Lung (tissue), 12 donors: ENCODE results near the gene ALG14. TPM values are rescaled to one million over a fixed set of nuclear protein-coding genes. Genes with fewer than 3 reads are reported as not detected.

Experiments used
- ATAC-seq: fragments of 200-7000 bp; cut with Tn5 transposase; one replicate; pipeline ENCODE4 v1.9.1; 2020; ENCODE audit warnings: moderate number of reproducible peaks; ENCODE audit not compliant: insufficient read depth, low FRiP score
- DNase-seq, 3 donors: peaks; one replicate each; pipeline ENCODE4 v3.0.0-alpha.2; 2013 to 2017
- H3K27ac ChIP-seq, 2 donors: one replicate each; pipeline ENCODE4 v1.5.1; 2013; ENCODE audit warnings: mild to moderate bottlenecking in 2 of 2, moderate library complexity in 2 of 2, control low read depth in 1 of 2, inconsistent platforms in 1 of 2, low read depth in 1 of 2, low read length in 1 of 2
- H3K27me3 ChIP-seq, 3 donors: one replicate each; pipeline ENCODE4 v1.5.1; 2013; ENCODE audit warnings: low read length in 2 of 3; ENCODE audit not compliant: control insufficient read depth in 3 of 3, insufficient read depth in 3 of 3
- H3K36me3 ChIP-seq, 4 donors: one replicate each; pipeline ENCODE4 v1.5.1; 2013; ENCODE audit warnings: low read length in 4 of 4, mild to moderate bottlenecking in 1 of 4, moderate library complexity in 1 of 4; ENCODE audit not compliant: control insufficient read depth in 4 of 4, insufficient read depth in 4 of 4
- H3K4me1 ChIP-seq, 5 donors: one replicate each; pipeline ENCODE4 v1.5.1; 2013; ENCODE audit warnings: low read length in 5 of 5, mild to moderate bottlenecking in 2 of 5, moderate library complexity in 1 of 5; ENCODE audit not compliant: control insufficient read depth in 5 of 5, insufficient read depth in 5 of 5
- H3K4me3 ChIP-seq: one replicate; pipeline ENCODE4 v1.5.1; 2013; ENCODE audit warnings: mild to moderate bottlenecking, control low read depth, moderate library complexity
- H3K9ac ChIP-seq, 2 donors: one replicate each; pipeline ENCODE4 v1.5.1; 2013; ENCODE audit warnings: low read length in 2 of 2, control low read depth in 1 of 2; ENCODE audit not compliant: insufficient read depth in 1 of 2
- H3K9me3 ChIP-seq, 4 donors: one replicate each; pipeline ENCODE4 v1.5.1; 2013; ENCODE audit warnings: low read length in 3 of 4, mild to moderate bottlenecking in 1 of 4, moderate library complexity in 1 of 4; ENCODE audit not compliant: control insufficient read depth in 4 of 4, insufficient read depth in 3 of 4
- WGBS, 2 donors: extraction: QIAGEN DNeasy Blood & Tissue Kit; methylation state at CpG; one replicate each; pipeline ENCODE4 v1.1.7; 2013; 5-methylcytosine and 5-hydroxymethylcytosine counted together
- polyA plus RNA-seq, 2 donors: library from polyadenylated mRNA; stranded (reverse); fragments of 200-250 nt; gene quantifications; one replicate each; pipeline ENCODE4 v1.2.1, GENCODE V29; 2013
- total RNA-seq, 2 donors: library from RNA; depleted of rRNA in 1 of 2; stranded (reverse); fragments of >200 nt in 1 of 2; gene quantifications; one replicate each; pipeline ENCODE4 v1.2.1, GENCODE V29; 2014 to 2021
- TF ChIP-seq, protein P1 (sequence below): IDR thresholded peaks from 2 replicates; pipeline ENCODE4 v1.5.1; 2012; ENCODE audit warnings: mild to moderate bottlenecking; ENCODE audit errors: control extremely low read depth, extremely low read depth
- donor health status: control.
- donor health status: control.
- donor health status: Bipolar disorder and iron deficiency.
- donor health status: healthy.
- donor health status: DM: yes; HTN: yes; CAD: no.

The ALG14 gene
- total and polyA plus RNA-seq, 4 donors = 0.97 to 7.5 (median 1.6) TPM

DNA sequence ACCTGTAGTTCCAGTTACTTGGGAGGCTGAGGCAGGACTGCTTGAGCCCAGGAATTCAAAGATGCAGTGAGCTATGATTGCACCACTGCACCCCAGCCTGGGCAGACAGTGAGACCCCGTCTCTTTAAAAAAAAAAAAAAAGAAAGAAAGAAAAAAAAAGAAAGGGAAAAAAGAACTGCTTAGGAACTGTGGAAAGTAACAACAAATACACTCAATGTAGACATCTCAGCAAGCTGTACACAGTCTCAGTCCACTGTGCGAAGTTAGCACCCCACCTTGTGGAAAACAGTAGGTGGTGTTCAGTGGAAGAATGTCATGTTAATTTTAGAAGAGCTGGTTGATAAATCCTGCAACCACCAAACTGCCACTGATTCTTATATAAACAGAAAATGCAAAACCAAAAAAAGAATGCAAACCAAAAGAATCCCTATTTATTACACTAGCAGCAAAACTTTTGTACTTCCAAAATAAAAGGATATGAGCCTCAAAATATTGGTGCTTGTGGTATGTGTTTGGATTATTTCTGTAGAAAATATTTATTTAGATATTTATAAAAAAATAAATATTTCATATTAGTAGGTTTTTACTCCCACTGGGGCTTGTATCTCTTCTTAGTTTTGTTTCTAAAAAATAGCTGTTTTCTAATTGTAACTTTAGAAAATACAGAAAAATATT lies 31.1 kb downstream of the ALG14 start:
- WGBS, 2 donors = 22 to 27% methylated on average over 2 of the region's 2 CpGs
- H3K4me1 ChIP-seq = peaks cover 0 to 14% (median 4%) of the 10 kb centered on the region in 5 donors
- H3K4me3 ChIP-seq = no peak overlapping the region
- H3K36me3 ChIP-seq = no peaks in the 10 kb centered on the region
- no peak overlapping the region for H3K27ac ChIP-seq
- no peaks in the 10 kb centered on the region for H3K9me3 ChIP-seq
- ATAC-seq (peak; percentile 71), DNase-seq (peak; percentile 81 to 93 (median 91))
- TF ChIP-seq, protein P1, sequence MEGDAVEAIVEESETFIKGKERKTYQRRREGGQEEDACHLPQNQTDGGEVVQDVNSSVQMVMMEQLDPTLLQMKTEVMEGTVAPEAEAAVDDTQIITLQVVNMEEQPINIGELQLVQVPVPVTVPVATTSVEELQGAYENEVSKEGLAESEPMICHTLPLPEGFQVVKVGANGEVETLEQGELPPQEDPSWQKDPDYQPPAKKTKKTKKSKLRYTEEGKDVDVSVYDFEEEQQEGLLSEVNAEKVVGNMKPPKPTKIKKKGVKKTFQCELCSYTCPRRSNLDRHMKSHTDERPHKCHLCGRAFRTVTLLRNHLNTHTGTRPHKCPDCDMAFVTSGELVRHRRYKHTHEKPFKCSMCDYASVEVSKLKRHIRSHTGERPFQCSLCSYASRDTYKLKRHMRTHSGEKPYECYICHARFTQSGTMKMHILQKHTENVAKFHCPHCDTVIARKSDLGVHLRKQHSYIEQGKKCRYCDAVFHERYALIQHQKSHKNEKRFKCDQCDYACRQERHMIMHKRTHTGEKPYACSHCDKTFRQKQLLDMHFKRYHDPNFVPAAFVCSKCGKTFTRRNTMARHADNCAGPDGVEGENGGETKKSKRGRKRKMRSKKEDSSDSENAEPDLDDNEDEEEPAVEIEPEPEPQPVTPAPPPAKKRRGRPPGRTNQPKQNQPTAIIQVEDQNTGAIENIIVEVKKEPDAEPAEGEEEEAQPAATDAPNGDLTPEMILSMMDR = peak; percentile 63
- no peaks in the 10 kb centered on the region for H3K27me3 ChIP-seq
- no peak overlapping the region for H3K9ac ChIP-seq

DNA sequence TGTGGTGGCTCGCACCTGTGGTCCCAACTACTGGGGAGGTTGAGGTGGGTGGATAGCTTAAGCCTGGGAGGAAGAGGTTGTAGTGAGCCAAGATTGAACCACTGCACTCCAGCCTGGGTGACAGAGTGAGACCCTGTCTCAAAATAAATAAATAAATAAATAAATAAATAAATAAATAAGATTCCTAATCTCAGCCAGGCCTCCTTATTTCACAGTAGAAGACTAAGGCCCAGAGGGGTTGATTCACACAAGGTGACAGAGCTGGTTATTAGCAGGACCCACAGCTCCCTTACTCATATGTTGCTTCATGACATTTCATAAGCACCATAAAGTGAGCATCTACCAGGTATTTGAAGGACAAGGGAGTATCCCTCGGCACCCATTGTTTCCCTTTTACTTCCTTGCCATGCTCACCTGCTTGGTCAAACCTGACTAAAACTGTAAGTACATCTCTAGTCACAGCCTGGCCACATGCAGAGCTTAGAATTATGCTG lies 32.7 kb downstream of the ALG14 start:
- no peaks in the 10 kb centered on the region for H3K27me3 ChIP-seq
- no peaks in the 10 kb centered on the region for H3K36me3 ChIP-seq
- peaks cover 0 to 14% (median 4%) of the 10 kb centered on the region in 5 donors for H3K4me1 ChIP-seq
- no peak for ATAC-seq
- no peak for DNase-seq
- H3K27ac ChIP-seq = peak overlapping the region in 1 of 2 donors; percentile 10
- 90 to 96% methylated on average over 2 of the region's 2 CpGs for WGBS, 2 donors
- H3K4me3 ChIP-seq = no peak overlapping the region
- TF ChIP-seq, protein P1 = no peak
- H3K9ac ChIP-seq = no peak overlapping the region
- no peaks in the 10 kb centered on the region for H3K9me3 ChIP-seq

DNA sequence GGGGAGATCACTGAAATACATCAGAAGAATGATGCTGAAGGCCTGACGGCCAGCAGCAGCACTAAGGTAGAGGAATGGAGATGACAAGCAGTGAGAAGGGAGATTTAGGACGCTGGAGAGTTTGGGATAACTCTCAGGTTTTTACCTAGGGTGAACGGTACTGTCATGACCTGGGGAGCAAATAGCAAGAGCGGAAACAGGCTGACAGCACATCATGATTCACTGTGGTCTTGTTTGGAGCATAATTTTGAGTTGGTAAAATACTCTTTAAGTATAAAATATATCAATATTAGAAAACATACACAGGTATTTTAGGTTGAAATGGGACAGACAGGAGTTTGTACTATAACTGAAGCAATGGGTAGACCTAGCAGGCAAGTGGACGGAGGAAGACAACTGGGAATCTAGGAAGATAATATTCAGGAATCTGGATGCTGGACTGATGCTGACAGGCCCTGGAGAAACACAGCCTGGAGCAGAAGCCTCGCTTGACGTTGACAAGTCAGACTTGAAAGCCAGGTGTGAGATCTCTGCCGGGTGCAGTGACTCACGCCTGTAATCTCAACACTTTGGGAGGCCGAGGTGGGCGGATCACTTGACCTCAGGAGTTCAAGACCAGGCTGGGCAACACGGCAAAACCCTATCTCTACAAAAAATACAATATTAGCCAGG lies 33.3 kb downstream of the ALG14 start:
- no peak overlapping the region for H3K4me3 ChIP-seq
- ATAC-seq (no peak), DNase-seq (no peak)
- H3K4me1 ChIP-seq = peaks cover 0 to 14% (median 4%) of the 10 kb centered on the region in 5 donors
- H3K9me3 ChIP-seq = no peaks in the 10 kb centered on the region
- TF ChIP-seq, protein P1 = no peak
- WGBS, 2 donors = 85 to 94% methylated on average over 12 of the region's 12 CpGs
- H3K9ac ChIP-seq = no peak overlapping the region
- H3K36me3 ChIP-seq = no peaks in the 10 kb centered on the region
- no peaks in the 10 kb centered on the region for H3K27me3 ChIP-seq
- H3K27ac ChIP-seq = no peak overlapping the region
